Transverse colon (tissue), 4 donors: Measurements from ENCODE around the gene CEBPA. TPM values are rescaled to one million over a fixed set of nuclear protein-coding genes. Genes with fewer than 3 reads are reported as not detected.

Source experiments
- DNase-seq: peaks from one replicate; pipeline ENCODE4 v3.0.0-alpha.2; 2019
- H3K27ac ChIP-seq, 4 donors: fragments of 200-600 bp; sonication (generic); 2 replicates each; pipeline ENCODE4 v1.5.1; 2016 to 2018; ENCODE audit warnings: inconsistent platforms in 4 of 4
- H3K27me3 ChIP-seq: fragments of 200-600 bp; sonication (generic); 2 replicates; pipeline ENCODE4 v1.5.1; 2017; ENCODE audit warnings: inconsistent platforms
- H3K36me3 ChIP-seq, 4 donors: fragments of 200-600 bp; sonication (generic); 2 replicates each; pipeline ENCODE4 v1.5.1; 2017 to 2019; ENCODE audit warnings: inconsistent platforms in 4 of 4
- H3K4me1 ChIP-seq, 4 donors: fragments of 200-600 bp; sonication (generic); 2 replicates each; pipeline ENCODE4 v1.5.1; 2017 to 2020; ENCODE audit warnings: inconsistent platforms in 4 of 4
- H3K4me3 ChIP-seq, 4 donors: fragments of 200-600 bp; sonication (generic); 1 replicate in 1 of 4; 2 replicates in 3 of 4; pipeline versions ENCODE4 v1.5.1 to v1.6.1; 2017 to 2019; ENCODE audit warnings: inconsistent platforms in 4 of 4
- H3K9me3 ChIP-seq, 2 donors: fragments of 200-600 bp; sonication (generic); 2 replicates each; pipeline ENCODE4 v1.5.1; 2017 to 2019; ENCODE audit warnings: inconsistent platforms in 2 of 2
- EP300 ChIP-seq: sonication (generic); formaldehyde crosslinking; IDR thresholded peaks from one replicate; pipeline ENCODE4 v1.6.1; 2017; ENCODE audit warnings: antibody characterized with exemption, low read depth
- POLR2A ChIP-seq: fragments of 450-650 bp; IDR thresholded peaks from one replicate; pipeline ENCODE4 v1.6.1; 2016; ENCODE audit warnings: antibody characterized with exemption, mild to moderate bottlenecking, moderate library complexity
- POLR2AphosphoS5 ChIP-seq, 3 donors: sonication (generic); formaldehyde crosslinking; IDR thresholded peaks; one replicate each; pipeline ENCODE4 v1.6.1; 2016; ENCODE audit warnings: antibody characterized with exemption in 3 of 3
- WGBS, 2 donors: methylation state at CpG; one replicate each; pipeline ENCODE4 v1.1.5; 2018; ENCODE audit warnings: low coverage in 1 of 2; 5-methylcytosine and 5-hydroxymethylcytosine counted together
- in situ Hi-C, 4 donors: fragments of 200-750 bp; cut with MboI; loops; one replicate each; pipeline versions ENCODE4 v1.15.0 to v1.15.1; 2017; ENCODE audit warnings: low sequenced_read_pairs in 3 of 4, low pct_ligation_motif_present in 1 of 4, low pct_unique_long_range_greater_than_20kb in 1 of 4
- intact Hi-C: fragments of 100-400 bp; cut with DNase I; formaldehyde crosslinking; loops from one replicate; pipeline ENCODE4 v1.15.1; 2023; ENCODE audit warnings: low total_unique reads
- total RNA-seq, 4 donors: library from RNA; depleted of rRNA; stranded (reverse); fragments of >200 nt; gene quantifications; one replicate each; pipeline ENCODE4 v1.1.0, GENCODE V29; 2016
- TF ChIP-seq, protein P1 (sequence below), 5 experiments: fragments of 200-600 bp in 3 of 5; fragments of 450-650 bp in 2 of 5; sonication (generic) in 3 of 5; IDR thresholded peaks; 1 replicate in 2 of 5; 2 replicates in 3 of 5; pipeline ENCODE4 v1.5.1; 2016 to 2017; ENCODE audit warnings: antibody characterized with exemption in 5 of 5, inconsistent platforms in 3 of 5, mild to moderate bottlenecking in 2 of 5, moderate library complexity in 1 of 5

Gene CEBPA
- total RNA-seq, 4 donors from 2014 or later, result 69.4 to 84.2 (median 77.3) TPM

DNA sequence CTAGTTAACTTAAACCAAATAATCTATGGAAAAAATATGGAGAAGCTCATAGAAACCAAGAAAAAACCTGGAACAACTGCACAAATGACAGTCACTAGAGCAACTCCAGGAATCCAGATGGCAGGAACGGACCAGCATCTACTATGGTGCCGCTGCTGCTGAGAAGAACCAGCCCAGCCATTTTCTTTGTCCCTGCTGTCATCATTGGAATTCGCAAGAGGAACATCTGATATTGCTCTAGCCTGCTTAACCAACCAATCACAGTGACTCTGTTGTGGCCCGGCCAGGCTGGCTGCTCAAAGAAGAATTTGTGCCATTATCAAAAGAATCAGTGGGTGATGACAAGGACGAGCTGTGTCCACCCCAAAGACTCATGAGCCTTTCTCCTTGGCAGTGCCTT, 33.1 kb upstream of the CEBPA start:
- in situ Hi-C loops, result no loop called here

DNA sequence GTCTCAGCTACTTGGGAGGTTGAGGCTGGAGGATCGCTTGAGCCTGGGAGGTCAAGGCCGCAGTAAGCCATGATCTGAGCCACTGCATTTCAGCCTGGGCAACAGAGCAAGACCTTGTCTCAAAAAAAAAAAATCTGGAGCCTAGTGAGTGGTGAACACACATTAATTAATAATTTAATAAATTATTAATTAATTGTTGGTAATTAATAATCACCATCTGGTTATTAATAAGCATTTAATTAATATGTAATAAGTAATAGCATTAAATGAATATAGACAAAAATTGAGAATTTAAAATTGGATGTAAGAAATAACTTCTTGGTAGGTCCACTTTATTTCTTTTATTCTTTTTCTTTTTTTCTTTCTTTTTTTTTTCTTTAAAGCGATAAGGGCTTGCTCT, 31.9 kb upstream of the CEBPA start:
- no peak for DNase-seq
- in situ Hi-C loops (no loop called here), intact Hi-C loops (no loop called here)
- Histone ChIP-seq H3K9me3 (no peaks in the 10 kb centered on the region), H3K4me1 (peaks cover 0 to 3% (median 0%) of the 10 kb centered on the region in 4 donors), H3K4me3 (no peak overlapping the region), H3K27ac (no peak overlapping the region), H3K27me3 (no peaks in the 10 kb centered on the region), H3K36me3 (no peaks in the 10 kb centered on the region)
- TF ChIP-seq EP300 (no peak), POLR2AphosphoS5 (IDR thresholded peaks at IDR 0.05) (no peak), POLR2A (no peak)
- TF ChIP-seq, protein P1, sequence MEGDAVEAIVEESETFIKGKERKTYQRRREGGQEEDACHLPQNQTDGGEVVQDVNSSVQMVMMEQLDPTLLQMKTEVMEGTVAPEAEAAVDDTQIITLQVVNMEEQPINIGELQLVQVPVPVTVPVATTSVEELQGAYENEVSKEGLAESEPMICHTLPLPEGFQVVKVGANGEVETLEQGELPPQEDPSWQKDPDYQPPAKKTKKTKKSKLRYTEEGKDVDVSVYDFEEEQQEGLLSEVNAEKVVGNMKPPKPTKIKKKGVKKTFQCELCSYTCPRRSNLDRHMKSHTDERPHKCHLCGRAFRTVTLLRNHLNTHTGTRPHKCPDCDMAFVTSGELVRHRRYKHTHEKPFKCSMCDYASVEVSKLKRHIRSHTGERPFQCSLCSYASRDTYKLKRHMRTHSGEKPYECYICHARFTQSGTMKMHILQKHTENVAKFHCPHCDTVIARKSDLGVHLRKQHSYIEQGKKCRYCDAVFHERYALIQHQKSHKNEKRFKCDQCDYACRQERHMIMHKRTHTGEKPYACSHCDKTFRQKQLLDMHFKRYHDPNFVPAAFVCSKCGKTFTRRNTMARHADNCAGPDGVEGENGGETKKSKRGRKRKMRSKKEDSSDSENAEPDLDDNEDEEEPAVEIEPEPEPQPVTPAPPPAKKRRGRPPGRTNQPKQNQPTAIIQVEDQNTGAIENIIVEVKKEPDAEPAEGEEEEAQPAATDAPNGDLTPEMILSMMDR (IDR thresholded peaks at IDR 0.05), result no peak
- 96 to 98% methylated on average over 3 of the region's 3 CpGs for WGBS, 2 donors

More for the DNA sequence above, 33.1 kb upstream of the CEBPA start:
- Histone ChIP-seq H3K4me1 (peaks cover 0 to 5% (median 0%) of the 10 kb centered on the region in 4 donors), H3K4me3 (no peak overlapping the region), H3K27me3 (no peaks in the 10 kb centered on the region), H3K9me3 (no peaks in the 10 kb centered on the region), H3K27ac (no peak overlapping the region), H3K36me3 (no peaks in the 10 kb centered on the region)
- no peak for DNase-seq
- TF ChIP-seq, protein P1 (IDR thresholded peaks at IDR 0.05), result no peak
- TF ChIP-seq POLR2AphosphoS5 (IDR thresholded peaks at IDR 0.05) (no peak), POLR2A (no peak), EP300 (no peak)
- intact Hi-C loops, result no loop called here
- WGBS, 2 donors, result 80 to 84% methylated on average over 2 to 5 of the region's 5 CpGs

DNA sequence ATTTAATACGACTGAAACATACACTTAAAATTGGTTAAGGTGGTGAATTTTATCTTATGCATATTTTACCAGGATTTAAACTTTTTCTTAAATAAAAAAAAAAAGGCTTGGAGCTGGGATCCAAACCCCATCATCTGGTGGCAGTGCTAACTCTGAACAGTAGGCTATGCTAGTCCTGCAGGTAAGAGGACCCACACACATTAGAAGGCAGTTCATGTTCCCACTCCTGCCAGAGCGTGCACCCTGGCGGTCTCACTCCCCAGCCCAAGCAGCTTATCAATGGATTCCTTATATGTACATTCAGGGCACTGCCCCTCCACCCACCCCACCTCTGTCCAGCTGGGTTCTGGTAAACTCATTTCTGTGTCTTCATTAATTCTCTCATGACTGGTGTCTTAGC, 31.3 kb upstream of the CEBPA start:
- in situ Hi-C loops, result no loop called here
- Histone ChIP-seq H3K4me3 (no peak overlapping the region), H3K27me3 (peaks cover 2% of the 10 kb centered on the region), H3K36me3 (no peaks in the 10 kb centered on the region), H3K9me3 (no peaks in the 10 kb centered on the region), H3K4me1 (no peaks in the 10 kb centered on the region), H3K27ac (no peak overlapping the region)
- no peak for DNase-seq
- intact Hi-C loops, result no loop called here
- TF ChIP-seq EP300 (no peak), POLR2AphosphoS5 (IDR thresholded peaks at IDR 0.05) (no peak), POLR2A (no peak)
- TF ChIP-seq, protein P1 (IDR thresholded peaks at IDR 0.05), result no peak
- WGBS, 2 donors, result 84 to 85% methylated on average over 3 of the region's 3 CpGs

DNA sequence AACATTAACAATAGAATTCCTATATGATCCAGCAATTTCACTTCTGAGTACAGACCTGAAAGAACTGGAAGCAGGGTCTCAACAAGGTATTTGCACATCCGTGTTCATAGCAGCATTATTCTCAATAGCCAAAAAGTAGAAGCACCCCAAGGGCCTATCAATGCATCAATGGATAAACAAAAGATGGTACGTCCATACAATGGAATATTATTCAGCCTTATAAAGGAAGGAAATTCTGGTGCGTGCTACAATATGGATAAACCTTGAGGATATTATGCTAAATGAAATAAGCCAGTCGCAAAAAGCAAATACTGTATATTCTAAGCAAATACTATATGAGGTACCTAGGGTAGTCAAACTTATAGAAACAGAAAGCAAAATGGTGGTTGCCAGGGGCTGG, 30.8 kb upstream of the CEBPA start:
- H3K9me3 ChIP-seq, result no peaks in the 10 kb centered on the region
- H3K4me3 ChIP-seq, result no peak overlapping the region
- WGBS, 2 donors, result 95 to 98% methylated on average over 4 of the region's 4 CpGs
- H3K36me3 ChIP-seq, result no peaks in the 10 kb centered on the region
- peaks cover 2% of the 10 kb centered on the region for H3K27me3 ChIP-seq
- intact Hi-C loops, result no loop called here
- no peak for TF ChIP-seq POLR2AphosphoS5 (IDR thresholded peaks at IDR 0.05)
- TF ChIP-seq, protein P1 (IDR thresholded peaks at IDR 0.05), result no peak
- TF ChIP-seq EP300, result no peak
- no peak for TF ChIP-seq POLR2A
- H3K27ac ChIP-seq, result no peak overlapping the region
- no peak for DNase-seq
- H3K4me1 ChIP-seq, result no peaks in the 10 kb centered on the region
- in situ Hi-C loops, result no loop called here
